Measurements from ENCODE around the gene SNX9.

SNX9 gene

DNA sequence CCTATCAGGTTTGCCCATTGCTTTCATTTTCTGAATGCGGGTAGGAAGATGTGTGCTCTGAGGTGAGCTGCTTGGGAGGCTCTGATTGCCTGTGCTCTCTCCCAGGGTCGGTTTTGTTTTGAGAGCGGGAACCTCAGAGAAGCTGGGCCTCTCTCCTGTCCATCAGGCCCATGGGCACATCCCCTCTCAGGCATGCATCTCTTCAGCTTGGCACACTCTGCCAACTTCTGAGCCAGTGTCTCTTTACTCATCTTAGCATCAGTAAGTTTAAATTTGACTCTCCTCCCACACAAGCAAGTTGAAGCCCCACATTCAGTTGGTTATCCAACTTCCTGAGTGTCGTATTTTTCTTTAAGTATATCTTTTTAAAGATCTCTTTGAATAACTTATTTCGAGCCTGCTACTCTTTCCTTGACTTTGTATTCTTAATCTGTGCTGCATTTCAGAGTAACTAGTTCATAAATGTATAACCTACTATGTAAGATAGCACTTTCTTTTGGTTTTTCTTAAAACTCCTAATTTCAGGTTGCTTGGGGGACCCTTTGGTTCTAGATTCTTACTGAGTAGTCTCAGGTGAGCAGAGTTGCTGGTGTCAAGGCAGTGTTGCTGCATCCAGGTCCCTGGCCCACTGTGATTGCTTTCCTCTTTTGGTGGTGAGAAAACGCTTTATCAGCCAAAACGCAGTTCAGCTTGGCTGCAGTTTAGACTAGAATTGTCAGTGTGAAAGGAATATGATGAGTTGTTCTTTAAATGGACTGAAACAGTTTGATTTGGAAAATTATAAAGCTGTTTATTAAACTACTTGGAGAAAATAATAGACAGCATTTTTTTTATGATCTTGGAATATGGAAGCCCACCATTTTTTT is 54.8 kb downstream of the SNX9 start:
- Histone ChIP-seq H3K9me3 (ENCODE audit: control insufficient read depth, low read length) (no peaks in the 10 kb centered on the region), H3K4me2 (ENCODE audit: low read length, poor library complexity, severe bottlenecking) (no peak overlapping the region), H3K36me3 (ENCODE audit: control insufficient read depth in 1 of 2, insufficient read depth in 2 of 2, low read depth in 1 of 2, low read length in 2 of 2) (peaks cover 24 to 97% of the 10 kb centered on the region in 2 experiments), H3K14ac (ENCODE audit: low read length in 2 of 2) (no peak overlapping the region), H3K79me1 (replicated peaks; ENCODE audit: low read length, poor library complexity, severe bottlenecking) (peaks cover 24% of the 10 kb centered on the region), H3K4me3 (ENCODE audit: insufficient read depth in 1 of 2, low read depth in 1 of 2, low read length in 2 of 2) (no peak overlapping the region), H2AFZ (ENCODE audit: low read depth, low read length) (no peak overlapping the region), H3K4ac (ENCODE audit: low read depth in 1 of 2, low read length in 2 of 2) (no peak overlapping the region), H3K23ac (ENCODE audit: low read length in 2 of 2) (no peak overlapping the region), H3K27ac (ENCODE audit: low read length, poor library complexity, severe bottlenecking) (no peak overlapping the region), H4K91ac (ENCODE audit: low read length) (no peak overlapping the region), H4K8ac (ENCODE audit: low read length) (no peak overlapping the region), H2BK15ac (ENCODE audit: low read depth, poor library complexity, severe bottlenecking) (no peak overlapping the region), H3K9ac (ENCODE audit: low read length) (peak overlapping the region; percentile 24), H3K4me1 (ENCODE audit: control insufficient read depth, insufficient read depth, low read depth, low read length) (peaks cover 2% of the 10 kb centered on the region), H2BK120ac (ENCODE audit: low read depth, low read length) (no peak overlapping the region), H3K18ac (ENCODE audit: low read depth in 1 of 2, low read length in 2 of 2) (no peak overlapping the region), H3K27me3 (ENCODE audit: control insufficient read depth in 1 of 2, insufficient read depth in 1 of 2, low read length in 2 of 2) (no peaks in the 10 kb centered on the region), H2BK12ac (ENCODE audit: low read length in 2 of 2) (no peak overlapping the region), H2BK5ac (ENCODE audit: low read depth, low read length, poor library complexity, severe bottlenecking) (no peak overlapping the region), H2AK5ac (ENCODE audit: low read length, severe bottlenecking) (no peak overlapping the region)
- no peak for DNase-seq
- 93% methylated on average over 5 of the region's 7 CpGs for WGBS

DNA sequence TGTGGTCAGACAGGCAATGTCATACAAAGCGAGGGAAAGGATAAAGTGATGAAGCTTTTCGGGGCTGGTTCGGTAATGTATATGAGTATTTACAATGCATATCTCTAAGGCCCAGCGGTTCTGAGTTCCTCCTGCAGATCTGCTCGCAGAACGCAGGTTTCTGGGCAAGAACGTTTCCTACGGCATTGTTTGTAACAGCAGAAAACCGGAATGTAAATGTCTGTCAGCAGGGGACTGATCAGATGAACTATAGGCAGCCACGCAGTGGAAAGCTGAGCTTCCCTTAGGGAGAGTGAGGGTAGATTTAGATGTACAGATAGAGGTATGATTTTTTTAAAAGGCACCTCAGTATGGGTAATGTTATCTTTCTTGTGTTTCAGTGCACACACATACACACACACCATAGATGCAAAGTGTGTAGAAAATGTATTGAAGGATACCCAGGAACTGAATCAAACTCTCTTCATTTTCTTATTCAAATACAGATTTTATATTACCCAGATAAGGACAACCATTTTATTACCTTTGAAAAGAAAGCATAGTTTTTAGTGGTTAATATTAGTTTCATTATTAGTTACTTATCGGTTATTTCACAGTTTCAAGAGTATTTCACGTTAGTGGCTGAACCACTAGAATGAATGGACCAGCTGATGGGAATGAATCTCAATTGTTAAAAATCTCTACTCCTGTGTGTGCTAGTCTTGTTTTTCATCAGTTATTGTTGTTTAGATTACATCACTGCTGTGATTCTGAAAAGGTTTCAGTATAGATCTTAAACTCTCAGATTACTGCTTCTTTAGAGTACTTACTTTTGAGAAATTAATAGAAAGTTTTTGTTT is 56.2 kb downstream of the SNX9 start:
- WGBS: 88% methylated on average over 12 of the region's 12 CpGs
- no peak overlapping the region for H2AFZ ChIP-seq (ENCODE audit: low read depth, low read length)
- no peak overlapping the region for H3K23ac ChIP-seq (ENCODE audit: low read length in 2 of 2)
- no peak overlapping the region for H3K4me2 ChIP-seq (ENCODE audit: low read length, poor library complexity, severe bottlenecking)
- H2AK5ac ChIP-seq (ENCODE audit: low read length, severe bottlenecking): no peak overlapping the region
- peaks cover 2% of the 10 kb centered on the region for H3K4me1 ChIP-seq (ENCODE audit: control insufficient read depth, insufficient read depth, low read depth, low read length)
- H3K27ac ChIP-seq (ENCODE audit: low read length, poor library complexity, severe bottlenecking): no peak overlapping the region
- no peak overlapping the region for H3K14ac ChIP-seq (ENCODE audit: low read length in 2 of 2)
- peaks cover 27% of the 10 kb centered on the region for H3K79me1 ChIP-seq (replicated peaks; ENCODE audit: low read length, poor library complexity, severe bottlenecking)
- H3K27me3 ChIP-seq (ENCODE audit: control insufficient read depth in 1 of 2, insufficient read depth in 1 of 2, low read length in 2 of 2): no peaks in the 10 kb centered on the region
- DNase-seq: no peak
- H3K9me3 ChIP-seq (ENCODE audit: control insufficient read depth, low read length): no peaks in the 10 kb centered on the region
- no peak overlapping the region for H2BK5ac ChIP-seq (ENCODE audit: low read depth, low read length, poor library complexity, severe bottlenecking)
- no peak overlapping the region for H2BK12ac ChIP-seq (ENCODE audit: low read length in 2 of 2)
- no peak overlapping the region for H3K4me3 ChIP-seq (ENCODE audit: insufficient read depth in 1 of 2, low read depth in 1 of 2, low read length in 2 of 2)
- no peak overlapping the region for H3K4ac ChIP-seq (ENCODE audit: low read depth in 1 of 2, low read length in 2 of 2)
- H2BK120ac ChIP-seq (ENCODE audit: low read depth, low read length): no peak overlapping the region
- H3K36me3 ChIP-seq (ENCODE audit: control insufficient read depth in 1 of 2, insufficient read depth in 2 of 2, low read depth in 1 of 2, low read length in 2 of 2): peaks cover 21 to 100% of the 10 kb centered on the region in 2 experiments
- no peak overlapping the region for H3K9ac ChIP-seq (ENCODE audit: low read length)
- no peak overlapping the region for H4K8ac ChIP-seq (ENCODE audit: low read length)
- no peak overlapping the region for H4K91ac ChIP-seq (ENCODE audit: low read length)
- no peak overlapping the region for H2BK15ac ChIP-seq (ENCODE audit: low read depth, poor library complexity, severe bottlenecking)
- H3K18ac ChIP-seq (ENCODE audit: low read depth in 1 of 2, low read length in 2 of 2): no peak overlapping the region

DNA sequence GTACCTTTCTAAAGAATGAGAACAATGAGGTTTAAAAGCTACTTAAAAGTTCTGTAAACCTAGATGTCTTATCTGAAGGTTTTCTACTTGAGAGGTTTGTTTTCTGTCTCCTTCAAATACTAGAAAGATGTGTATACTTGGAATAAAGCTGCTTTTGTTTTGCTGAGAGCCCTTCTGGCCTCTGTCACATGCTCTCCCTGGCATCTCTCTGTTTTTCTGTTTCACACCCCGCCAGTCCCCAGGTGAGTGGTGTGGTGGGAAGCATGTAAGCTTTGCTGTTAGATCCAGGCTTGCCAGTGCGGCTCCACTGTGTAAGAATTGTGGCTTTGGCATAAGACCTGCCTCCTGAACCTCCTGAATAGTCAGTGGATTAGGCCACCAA is 56.8 kb downstream of the SNX9 start:
- H3K27ac ChIP-seq (ENCODE audit: low read length, poor library complexity, severe bottlenecking): no peak overlapping the region

DNA sequence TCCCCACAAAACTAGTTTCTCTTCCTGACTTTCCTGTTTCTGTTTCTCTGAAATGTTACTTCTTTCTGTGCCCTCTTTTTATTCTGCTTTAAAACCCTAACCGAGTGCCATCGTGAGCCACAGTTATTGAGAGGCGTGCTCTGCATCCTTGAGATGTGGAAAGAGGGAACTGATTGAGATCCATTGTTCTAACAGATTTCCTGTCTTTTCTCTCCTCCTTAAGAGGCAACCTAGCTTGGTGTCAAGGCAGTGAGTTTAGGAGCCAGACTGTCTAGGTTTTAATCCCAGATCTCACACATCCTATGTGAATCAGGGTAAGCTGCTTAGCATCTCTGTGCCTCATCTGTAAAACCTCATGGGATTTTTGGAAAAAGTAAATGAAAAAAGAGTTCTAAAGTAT is 57.5 kb downstream of the SNX9 start:
- Histone ChIP-seq H3K9me3 (ENCODE audit: control insufficient read depth, low read length) (no peaks in the 10 kb centered on the region), H3K27ac (ENCODE audit: low read length, poor library complexity, severe bottlenecking) (no peak overlapping the region), H3K4me1 (ENCODE audit: control insufficient read depth, insufficient read depth, low read depth, low read length) (peaks cover 2% of the 10 kb centered on the region), H3K9ac (ENCODE audit: low read length) (no peak overlapping the region), H3K79me1 (replicated peaks; ENCODE audit: low read length, poor library complexity, severe bottlenecking) (peaks cover 27% of the 10 kb centered on the region), H4K8ac (ENCODE audit: low read length) (no peak overlapping the region), H2BK15ac (ENCODE audit: low read depth, poor library complexity, severe bottlenecking) (no peak overlapping the region), H3K14ac (ENCODE audit: low read length in 2 of 2) (no peak overlapping the region), H2BK5ac (ENCODE audit: low read depth, low read length, poor library complexity, severe bottlenecking) (no peak overlapping the region), H3K27me3 (ENCODE audit: control insufficient read depth in 1 of 2, insufficient read depth in 1 of 2, low read length in 2 of 2) (no peaks in the 10 kb centered on the region), H2AK5ac (ENCODE audit: low read length, severe bottlenecking) (no peak overlapping the region), H3K18ac (ENCODE audit: low read depth in 1 of 2, low read length in 2 of 2) (no peak overlapping the region), H3K4me2 (ENCODE audit: low read length, poor library complexity, severe bottlenecking) (no peak overlapping the region), H3K36me3 (ENCODE audit: control insufficient read depth in 1 of 2, insufficient read depth in 2 of 2, low read depth in 1 of 2, low read length in 2 of 2) (peaks cover 16 to 100% of the 10 kb centered on the region in 2 experiments), H2AFZ (ENCODE audit: low read depth, low read length) (no peak overlapping the region), H2BK12ac (ENCODE audit: low read length in 2 of 2) (no peak overlapping the region), H3K4me3 (ENCODE audit: insufficient read depth in 1 of 2, low read depth in 1 of 2, low read length in 2 of 2) (no peak overlapping the region), H2BK120ac (ENCODE audit: low read depth, low read length) (no peak overlapping the region), H3K23ac (ENCODE audit: low read length in 2 of 2) (no peak overlapping the region), H3K4ac (ENCODE audit: low read depth in 1 of 2, low read length in 2 of 2) (no peak overlapping the region), H4K91ac (ENCODE audit: low read length) (no peak overlapping the region)
- DNase-seq: no peak
- WGBS: 100% methylated on average over 3 of the region's 3 CpGs

More for the DNA sequence above, 56.8 kb downstream of the SNX9 start:
- DNase-seq: no peak
- Histone ChIP-seq H3K9ac (ENCODE audit: low read length) (no peak overlapping the region), H2BK5ac (ENCODE audit: low read depth, low read length, poor library complexity, severe bottlenecking) (no peak overlapping the region), H3K18ac (ENCODE audit: low read depth in 1 of 2, low read length in 2 of 2) (no peak overlapping the region), H3K4me3 (ENCODE audit: insufficient read depth in 1 of 2, low read depth in 1 of 2, low read length in 2 of 2) (no peak overlapping the region), H4K8ac (ENCODE audit: low read length) (no peak overlapping the region), H3K23ac (ENCODE audit: low read length in 2 of 2) (no peak overlapping the region), H3K4me1 (ENCODE audit: control insufficient read depth, insufficient read depth, low read depth, low read length) (peaks cover 2% of the 10 kb centered on the region), H3K9me3 (ENCODE audit: control insufficient read depth, low read length) (no peaks in the 10 kb centered on the region), H3K79me1 (replicated peaks; ENCODE audit: low read length, poor library complexity, severe bottlenecking) (peaks cover 28% of the 10 kb centered on the region), H3K36me3 (ENCODE audit: control insufficient read depth in 1 of 2, insufficient read depth in 2 of 2, low read depth in 1 of 2, low read length in 2 of 2) (peaks cover 21 to 100% of the 10 kb centered on the region in 2 experiments), H3K27me3 (ENCODE audit: control insufficient read depth in 1 of 2, insufficient read depth in 1 of 2, low read length in 2 of 2) (no peaks in the 10 kb centered on the region), H2BK120ac (ENCODE audit: low read depth, low read length) (no peak overlapping the region), H2AFZ (ENCODE audit: low read depth, low read length) (no peak overlapping the region), H2BK15ac (ENCODE audit: low read depth, poor library complexity, severe bottlenecking) (no peak overlapping the region), H4K91ac (ENCODE audit: low read length) (no peak overlapping the region), H2AK5ac (ENCODE audit: low read length, severe bottlenecking) (no peak overlapping the region), H3K14ac (ENCODE audit: low read length in 2 of 2) (no peak overlapping the region), H3K4me2 (ENCODE audit: low read length, poor library complexity, severe bottlenecking) (no peak overlapping the region), H3K4ac (ENCODE audit: low read depth in 1 of 2, low read length in 2 of 2) (no peak overlapping the region), H2BK12ac (ENCODE audit: low read length in 2 of 2) (no peak overlapping the region)
- 67% methylated on average over 1 of the region's 2 CpGs for WGBS
